SH-SY5Y (cell line): Measurements from ENCODE around the gene C7orf33.

Experiments
- GATA2 ChIP-seq: IDR thresholded peaks from 2 replicates; pipeline ENCODE4 v1.6.1; 2011; ENCODE audit warnings: mild to moderate bottlenecking, low read depth, low read length
- GATA3 ChIP-seq: IDR thresholded peaks from 2 replicates; pipeline ENCODE4 v1.6.1; 2011; ENCODE audit warnings: low read depth, mild to moderate bottlenecking, low read length, moderate library complexity

DNA sequence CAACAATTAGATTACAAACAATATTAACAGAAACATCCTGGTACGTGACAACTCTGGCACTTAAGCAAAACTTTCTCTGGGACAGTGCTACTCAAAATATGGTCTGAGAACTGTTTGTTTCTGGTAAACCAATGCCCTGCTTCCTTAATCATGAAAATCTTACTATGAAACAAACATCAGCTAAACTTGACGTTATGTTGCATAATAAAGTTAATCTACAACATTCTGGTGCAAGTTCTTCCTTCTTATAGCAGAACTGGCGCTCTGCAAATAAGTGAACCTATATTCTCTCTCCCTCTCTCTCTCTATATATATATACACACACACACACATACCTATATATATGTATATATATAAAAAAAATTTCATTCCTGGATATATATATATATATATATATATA lies 7.8 kb downstream of the C7orf33 start:
- no peak for TF ChIP-seq GATA3
- TF ChIP-seq GATA2, result no peak
